ENCODE data around the gene CHURC1. TPM values are rescaled to one million over a fixed set of nuclear protein-coding genes. Genes with fewer than 3 reads are reported as not detected.

CHURC1 gene
- polyA plus RNA-seq, 1 donor (not counting 4 experiments of a cell fraction or from before 2014, with no cell fraction given) = 126 TPM

- FAIRE-seq (no peak), DNase-seq (ENCODE audit: low read depth, low spot score) (no peak)
- TF ChIP-seq EZH2 (IDR thresholded peaks at IDR 0.05; ENCODE audit: low read length) = no peak
- TF ChIP-seq CTCF (optimal IDR thresholded peaks at IDR 0.05 in 1 of 3, IDR thresholded peaks at IDR 0.05 in 1 of 3, conservative IDR thresholded peaks at IDR 0.05 in 1 of 3; ENCODE audit: extremely low read depth in 1 of 3, insufficient read depth in 2 of 3, low read length in 3 of 3) = no peak
- dilution Hi-C loops (cut with MboI; ENCODE audit: extremely low pct_ligation_motif_present, low sequenced_read_pairs) = no loop called here
- Histone ChIP-seq H4K20me1 (ENCODE audit: control insufficient read depth, extremely low read depth, insufficient read depth, low read length) (no peaks in the 10 kb centered on the region), H3K27me3 (ENCODE audit: control insufficient read depth, extremely low read depth, insufficient read depth, low read length) (no peaks in the 10 kb centered on the region), H3K79me2 (ENCODE audit: control insufficient read depth, insufficient read depth, low read length) (no peaks in the 10 kb centered on the region), H3K27ac (ENCODE audit: control insufficient read depth, insufficient read depth, low read length) (no peak overlapping the region), H3K4me1 (ENCODE audit: control insufficient read depth, extremely low read depth, insufficient read depth, low read length) (no peaks in the 10 kb centered on the region), H3K9me3 (ENCODE audit: control insufficient read depth, low read depth, low read length) (no peaks in the 10 kb centered on the region), H2AFZ (ENCODE audit: control insufficient read depth, low read length) (no peak overlapping the region), H3K4me2 (ENCODE audit: control insufficient read depth, extremely low read depth, insufficient read depth, low read depth, low read length) (no peak overlapping the region), H3K4me3 (ENCODE audit: control insufficient read depth in 2 of 3, extremely low read depth in 1 of 3, insufficient read depth in 2 of 3, low read depth in 1 of 3, low read length in 3 of 3) (no peak overlapping the region), H3K36me3 (ENCODE audit: control insufficient read depth in 2 of 2, extremely low read depth in 1 of 2, insufficient read depth in 2 of 2, low read length in 2 of 2) (no peaks in the 10 kb centered on the region), H3K9me1 (ENCODE audit: control insufficient read depth, extremely low read depth, insufficient read depth, low read length) (no peaks in the 10 kb centered on the region), H3K9ac (ENCODE audit: control insufficient read depth, extremely low read depth, insufficient read depth, low read length) (no peak overlapping the region)
These were observed 55.8 kb downstream of the CHURC1 start for GRCh38 chr14:64970041-64970440.

- DNase-seq (ENCODE audit: low read depth, low spot score) = no peak
- Histone ChIP-seq H3K79me2 (ENCODE audit: control insufficient read depth, insufficient read depth, low read length) (no peaks in the 10 kb centered on the region), H3K9ac (ENCODE audit: control insufficient read depth, extremely low read depth, insufficient read depth, low read length) (no peak overlapping the region), H4K20me1 (ENCODE audit: control insufficient read depth, extremely low read depth, insufficient read depth, low read length) (no peaks in the 10 kb centered on the region), H3K27ac (ENCODE audit: control insufficient read depth, insufficient read depth, low read length) (no peak overlapping the region), H3K4me1 (ENCODE audit: control insufficient read depth, extremely low read depth, insufficient read depth, low read length) (no peaks in the 10 kb centered on the region), H3K4me2 (ENCODE audit: control insufficient read depth, extremely low read depth, insufficient read depth, low read depth, low read length) (no peak overlapping the region), H3K9me3 (ENCODE audit: control insufficient read depth, low read depth, low read length) (no peaks in the 10 kb centered on the region), H2AFZ (ENCODE audit: control insufficient read depth, low read length) (no peak overlapping the region), H3K4me3 (ENCODE audit: control insufficient read depth in 2 of 3, extremely low read depth in 1 of 3, insufficient read depth in 2 of 3, low read depth in 1 of 3, low read length in 3 of 3) (no peak overlapping the region), H3K36me3 (ENCODE audit: control insufficient read depth in 2 of 2, extremely low read depth in 1 of 2, insufficient read depth in 2 of 2, low read length in 2 of 2) (no peaks in the 10 kb centered on the region), H3K9me1 (ENCODE audit: control insufficient read depth, extremely low read depth, insufficient read depth, low read length) (no peaks in the 10 kb centered on the region), H3K27me3 (ENCODE audit: control insufficient read depth, extremely low read depth, insufficient read depth, low read length) (no peaks in the 10 kb centered on the region)
- dilution Hi-C loops (cut with MboI; ENCODE audit: extremely low pct_ligation_motif_present, low sequenced_read_pairs) = no loop called here
- FAIRE-seq = no peak
- no peak for TF ChIP-seq EZH2 (IDR thresholded peaks at IDR 0.05; ENCODE audit: low read length)
- TF ChIP-seq CTCF (optimal IDR thresholded peaks at IDR 0.05 in 1 of 3, IDR thresholded peaks at IDR 0.05 in 1 of 3, conservative IDR thresholded peaks at IDR 0.05 in 1 of 3; ENCODE audit: extremely low read depth in 1 of 3, insufficient read depth in 2 of 3, low read length in 3 of 3) = no peak
These were observed 56.7 kb downstream of the CHURC1 start for GRCh38 chr14:64970776-64971477.

Measured in keratinocyte (primary cell).